ENCODE measurements around the gene SALL1. TPM values are rescaled to one million over a fixed set of nuclear protein-coding genes. Genes with fewer than 3 reads are reported as not detected.

SALL1 gene
- total RNA-seq, 2 donors from 2014 or later, result not detected

GRCh38 chr16:51157698-51158097 is 6.6 kb upstream of the SALL1 start:
- H3K4me1 ChIP-seq (ENCODE audit: control insufficient read depth in 1 of 2, low read depth in 2 of 2), result peaks cover 0 to 14% of the 10 kb centered on the region in 2 donors
- no peaks in the 10 kb centered on the region for H3K36me3 ChIP-seq
- H3K4me3 ChIP-seq, result no peak overlapping the region
- no peaks in the 10 kb centered on the region for H3K9me3 ChIP-seq
- no peak overlapping the region for H3K27ac ChIP-seq
- peaks cover 7% of the 10 kb centered on the region for H3K27me3 ChIP-seq (replicated peaks; ENCODE audit: insufficient read depth)
- DNase-seq (ENCODE audit: low spot score), result no peak
- ATAC-seq (ENCODE audit: insufficient number of reproducible peaks, low FRiP score, low read depth), result no peak
- TF ChIP-seq CTCF (IDR thresholded peaks at IDR 0.05), result no peak

GRCh38 chr16:51156807-51157200 is 5.7 kb upstream of the SALL1 start:
- no peak for TF ChIP-seq CTCF (IDR thresholded peaks at IDR 0.05)
- DNase-seq (ENCODE audit: low spot score) (no peak), ATAC-seq (ENCODE audit: insufficient number of reproducible peaks, low FRiP score, low read depth) (no peak)
- Histone ChIP-seq H3K27me3 (replicated peaks; ENCODE audit: insufficient read depth) (peaks cover 7% of the 10 kb centered on the region), H3K4me1 (ENCODE audit: control insufficient read depth in 1 of 2, low read depth in 2 of 2) (peaks cover 5 to 23% of the 10 kb centered on the region in 2 donors), H3K36me3 (no peaks in the 10 kb centered on the region), H3K9me3 (no peaks in the 10 kb centered on the region), H3K4me3 (no peak overlapping the region), H3K27ac (no peak overlapping the region)

GRCh38 chr16:51155820-51156806 is 5.0 kb upstream of the SALL1 start:
- Histone ChIP-seq H3K4me3 (no peak overlapping the region), H3K4me1 (ENCODE audit: control insufficient read depth in 1 of 2, low read depth in 2 of 2) (peaks cover 9 to 29% of the 10 kb centered on the region in 2 donors), H3K9me3 (no peaks in the 10 kb centered on the region), H3K27me3 (replicated peaks; ENCODE audit: insufficient read depth) (peaks cover 7% of the 10 kb centered on the region), H3K27ac (no peak overlapping the region), H3K36me3 (no peaks in the 10 kb centered on the region)
- ATAC-seq (ENCODE audit: insufficient number of reproducible peaks, low FRiP score, low read depth) (no peak), DNase-seq (ENCODE audit: low spot score) (no peak)
- TF ChIP-seq CTCF (IDR thresholded peaks at IDR 0.05), result no peak

- Histone ChIP-seq H3K27me3 (replicated peaks; ENCODE audit: insufficient read depth) (peaks cover 7% of the 10 kb centered on the region), H3K27ac (no peak overlapping the region), H3K4me1 (ENCODE audit: control insufficient read depth in 1 of 2, low read depth in 2 of 2) (peaks cover 15 to 37% of the 10 kb centered on the region in 2 donors), H3K4me3 (peak overlapping the region; percentile 42), H3K9me3 (no peaks in the 10 kb centered on the region), H3K36me3 (no peaks in the 10 kb centered on the region)
- DNase-seq (ENCODE audit: low spot score), result no peak
- no peak for TF ChIP-seq CTCF (IDR thresholded peaks at IDR 0.05)
- ATAC-seq (ENCODE audit: insufficient number of reproducible peaks, low FRiP score, low read depth), result no peak
Measured at GRCh38 chr16:51155199-51155607, 4.1 kb upstream of the SALL1 start.

- no peak for TF ChIP-seq CTCF (IDR thresholded peaks at IDR 0.05)
- ATAC-seq (ENCODE audit: insufficient number of reproducible peaks, low FRiP score, low read depth), result no peak
- H3K4me3 ChIP-seq, result peak overlapping the region; percentile 42
- H3K9me3 ChIP-seq, result no peaks in the 10 kb centered on the region
- no peak overlapping the region for H3K27ac ChIP-seq
- no peaks in the 10 kb centered on the region for H3K36me3 ChIP-seq
- peaks cover 15 to 38% of the 10 kb centered on the region in 2 donors for H3K4me1 ChIP-seq (ENCODE audit: control insufficient read depth in 1 of 2, low read depth in 2 of 2)
- no peak for DNase-seq (ENCODE audit: low spot score)
- peaks cover 7% of the 10 kb centered on the region for H3K27me3 ChIP-seq (replicated peaks; ENCODE audit: insufficient read depth)
Measured at GRCh38 chr16:51154271-51155171, 3.5 kb upstream of the SALL1 start.
